Ascending aorta (tissue), 2 donors: ENCODE results near the gene SLC38A9. TPM values are rescaled to one million over a fixed set of nuclear protein-coding genes. Genes with fewer than 3 reads are reported as not detected.

Experiments
- DNase-seq, 2 donors: peaks; one replicate each; pipeline ENCODE4 v3.0.0-alpha.2; 2019; ENCODE audit warnings: low spot score in 2 of 2
- H3K27ac ChIP-seq, 2 donors: fragments of 200-600 bp; sonication (generic); one replicate each; pipeline ENCODE4 v1.5.1; 2016 to 2017; ENCODE audit warnings: mild to moderate bottlenecking in 1 of 2
- H3K27me3 ChIP-seq: fragments of 200-600 bp; sonication (generic); one replicate; pipeline ENCODE4 v1.5.1; 2017
- H3K36me3 ChIP-seq, 2 donors: fragments of 200-600 bp; sonication (generic); one replicate each; pipeline ENCODE4 v1.5.1; 2016
- H3K4me1 ChIP-seq, 2 donors: fragments of 200-600 bp; sonication (generic); one replicate each; pipeline ENCODE4 v1.5.1; 2016 to 2017; ENCODE audit warnings: mild to moderate bottlenecking in 1 of 2
- H3K4me3 ChIP-seq, 2 donors: fragments of 200-600 bp; sonication (generic); one replicate each; pipeline ENCODE4 v1.5.1; 2016 to 2017; ENCODE audit warnings: mild to moderate bottlenecking in 1 of 2
- H3K9me3 ChIP-seq, 2 donors: fragments of 200-600 bp; sonication (generic); one replicate each; pipeline ENCODE4 v1.5.1; 2016
- CTCF ChIP-seq, 3 experiments: fragments of 200-600 bp in 2 of 3; fragments of 450-650 bp in 1 of 3; sonication (generic) in 2 of 3; IDR thresholded peaks; one replicate each; pipeline ENCODE4 v1.5.1; 2016 to 2019; ENCODE audit warnings: antibody characterized with exemption in 3 of 3, mild to moderate bottlenecking in 1 of 3, moderate library complexity in 1 of 3
- intact Hi-C: fragments of 100-400 bp; cut with DNase I; formaldehyde crosslinking; loops from one replicate; pipeline ENCODE4 v1.15.1; 2023
- total RNA-seq: library from RNA; depleted of rRNA; stranded (reverse); fragments of >200 nt; gene quantifications from one replicate; pipeline ENCODE4 v1.1.0, GENCODE V29; 2016

The SLC38A9 gene
- total RNA-seq, 1 donor from 2014 or later, result 1.8 TPM

GRCh38 chr5:55714749-55715148, 2.6 kb upstream of the SLC38A9 start:
- no peak for DNase-seq
- peaks cover 4 to 7% of the 10 kb centered on the region in 2 donors for H3K4me1 ChIP-seq
- no peaks in the 10 kb centered on the region for H3K27me3 ChIP-seq
- no peak overlapping the region for H3K4me3 ChIP-seq
- TF ChIP-seq CTCF (IDR thresholded peaks at IDR 0.05), result no peak
- H3K9me3 ChIP-seq, result peaks cover 0 to 4% of the 10 kb centered on the region in 2 donors
- no peak overlapping the region for H3K27ac ChIP-seq
- intact Hi-C loops, result loop anchor here (5.0 to 10.0 kb wide), 3 partner anchors 487 to 542 kb away; partner anchors contain the start of genes CDC20B and MCIDAS
- H3K36me3 ChIP-seq, result no peaks in the 10 kb centered on the region

- Histone ChIP-seq H3K36me3 (no peaks in the 10 kb centered on the region), H3K27ac (no peak overlapping the region), H3K4me3 (no peak overlapping the region), H3K4me1 (peaks cover 4 to 7% of the 10 kb centered on the region in 2 donors), H3K27me3 (no peaks in the 10 kb centered on the region), H3K9me3 (peaks cover 0 to 4% of the 10 kb centered on the region in 2 donors)
- TF ChIP-seq CTCF (IDR thresholded peaks at IDR 0.05), result no peak
- intact Hi-C loops, result loop anchor here (5.0 to 10.0 kb wide), 3 partner anchors 487 to 542 kb away; partner anchors contain the start of genes CDC20B and MCIDAS
- DNase-seq, result no peak
Observed at GRCh38 chr5:55714339-55714738, 2.2 kb upstream of the SLC38A9 start.

GRCh38 chr5:55713871-55714270, 1.7 kb upstream of the SLC38A9 start:
- Histone ChIP-seq H3K4me3 (no peak overlapping the region), H3K4me1 (peaks cover 4 to 7% of the 10 kb centered on the region in 2 donors), H3K9me3 (peaks cover 0 to 4% of the 10 kb centered on the region in 2 donors), H3K36me3 (no peaks in the 10 kb centered on the region), H3K27ac (no peak overlapping the region), H3K27me3 (no peaks in the 10 kb centered on the region)
- intact Hi-C loops, result loop anchor here (5.0 to 10.0 kb wide), 3 partner anchors 487 to 542 kb away; partner anchors contain the start of genes CDC20B and MCIDAS
- TF ChIP-seq CTCF (IDR thresholded peaks at IDR 0.05), result no peak
- no peak for DNase-seq

- no peaks in the 10 kb centered on the region for H3K9me3 ChIP-seq
- H3K27ac ChIP-seq, result peak overlapping the region; percentile 35 to 37
- DNase-seq, result no peak
- no peaks in the 10 kb centered on the region for H3K27me3 ChIP-seq
- intact Hi-C loops, result loop anchor here (5.0 to 10.0 kb wide), 3 partner anchors 484 to 539 kb away; partner anchors contain the start of genes CDC20B and MCIDAS
- peaks cover 4 to 7% of the 10 kb centered on the region in 2 donors for H3K4me1 ChIP-seq
- peaks cover 0 to 13% of the 10 kb centered on the region in 2 donors for H3K36me3 ChIP-seq
- peak overlapping the region; percentile 59 to 94 for H3K4me3 ChIP-seq
- no peak for TF ChIP-seq CTCF (IDR thresholded peaks at IDR 0.05)
Observed at GRCh38 chr5:55711507-55712022, 559 bp downstream of the SLC38A9 start.

- no peak for DNase-seq
- no peaks in the 10 kb centered on the region for H3K9me3 ChIP-seq
- no peak for TF ChIP-seq CTCF (IDR thresholded peaks at IDR 0.05)
- H3K27ac ChIP-seq, result no peak overlapping the region
- H3K4me1 ChIP-seq, result peaks cover 4 to 7% of the 10 kb centered on the region in 2 donors
- intact Hi-C loops, result no loop called here
- no peak overlapping the region for H3K4me3 ChIP-seq
- peaks cover 3 to 13% of the 10 kb centered on the region in 2 donors for H3K36me3 ChIP-seq
- H3K27me3 ChIP-seq, result no peaks in the 10 kb centered on the region
Observed at GRCh38 chr5:55708732-55709131, 3.4 kb downstream of the SLC38A9 start.
